Fibroblast of pulmonary artery (primary cell): ENCODE results near the gene ELF3.
"Not testable (repeated sequence)": the region's sequence is repeated elsewhere in the genome, so short reads cannot be mapped to it uniquely, and the experiment has no call there.

Experiments used
- DNase-seq: peaks from one replicate; pipeline ENCODE4 v3.0.0-alpha.2; 2010; ENCODE audit warnings: low read depth
- H3K4me3 ChIP-seq: replicated peaks from 2 replicates; pipeline ENCODE4 v1.5.1; 2011; ENCODE audit warnings: low read depth, mild to moderate bottlenecking, control low read depth, low read length, moderate library complexity
- CTCF ChIP-seq: IDR thresholded peaks from 2 replicates; pipeline ENCODE4 v1.5.1; 2011; ENCODE audit warnings: mild to moderate bottlenecking, control low read depth, low read length, inconsistent platforms; ENCODE audit errors: missing control alignments

The ELF3 gene

GRCh38 chr1:202015662-202015937, 5.2 kb downstream of the ELF3 start:
- TF ChIP-seq CTCF = no peak
- no peak overlapping the region for H3K4me3 ChIP-seq
- no peak for DNase-seq

- DNase-seq = no peak
- no peak for TF ChIP-seq CTCF
- no peak overlapping the region for H3K4me3 ChIP-seq
Measured at GRCh38 chr1:202016022-202016810, 5.8 kb downstream of the ELF3 start.

- DNase-seq = no peak
- no peak overlapping the region for H3K4me3 ChIP-seq
- TF ChIP-seq CTCF = no peak
Measured at GRCh38 chr1:202016811-202017748, 6.7 kb downstream of the ELF3 start.

- DNase-seq = no peak
- H3K4me3 ChIP-seq = no peak overlapping the region
- no peak for TF ChIP-seq CTCF
Measured at GRCh38 chr1:202017749-202018467, 7.5 kb downstream of the ELF3 start.

- H3K4me3 ChIP-seq = no peak overlapping the region
- no peak for TF ChIP-seq CTCF
- no peak for DNase-seq
Measured at GRCh38 chr1:202018468-202019234, 8.3 kb downstream of the ELF3 start.

- not testable (repeated sequence) for DNase-seq, H3K4me3 ChIP-seq
Measured at GRCh38 chr1:202019235-202019558, 8.8 kb downstream of the ELF3 start.
